ENCODE measurements around the gene SKIC3.

GRCh38 chr5:95590880-95591279, 36.1 kb upstream of the SKIC3 start:
- TF ChIP-seq CTCF (conservative IDR thresholded peaks at IDR 0.05 in 1 of 2, IDR thresholded peaks at IDR 0.05 in 1 of 2; ENCODE audit: extremely low read depth in 1 of 2, insufficient read depth in 1 of 2, low read depth in 1 of 2, low read length in 2 of 2), result no peak
- no peak for TF ChIP-seq EZH2 (IDR thresholded peaks at IDR 0.05; ENCODE audit: borderline replicate concordance, low read length)
